GM12892 (cell line): ENCODE results near the gene IL13.

Experiments
- POLR2A ChIP-seq: IDR thresholded peaks from 2 replicates; pipeline ENCODE4 v1.6.1; 2011; ENCODE audit warnings: low read depth, low read length, control low read depth
- POLR2AphosphoS5 ChIP-seq: IDR thresholded peaks from 2 replicates; pipeline ENCODE4 v1.6.1; 2011; ENCODE audit warnings: low read depth, low read length, control low read depth

- TF ChIP-seq POLR2A (no peak), POLR2AphosphoS5 (no peak)
Measured at GRCh38 chr5:132622608-132623007, 35.4 kb upstream of the IL13 start.
